Left lobe of liver (tissue), 2 donors: ENCODE results near the gene RNU1-1. TPM values are rescaled to one million over a fixed set of nuclear protein-coding genes. Genes with fewer than 3 reads are reported as not detected.
"Not testable (repeated sequence)": the region's sequence is repeated elsewhere in the genome, so short reads cannot be mapped to it uniquely, and the experiment has no call there.

Experiments used
- ATAC-seq: fragments of 200-7000 bp; cut with Tn5 transposase; one replicate; pipeline ENCODE4 v1.9.1; 2020; ENCODE audit warnings: mild to moderate bottlenecking, moderate library complexity
- DNase-seq: peaks from one replicate; pipeline ENCODE4 v3.0.0-alpha.2; 2020; ENCODE audit warnings: low spot score
- total RNA-seq: library from RNA; stranded (reverse); gene quantifications from one replicate; pipeline ENCODE4 v1.2.1, GENCODE V29; 2021
- donor health status: DM: no; HTN: no; CAD: no; lungs with moderate emphysema.
- donor health status: DM: no; HTN: yes; CAD: no.

The RNU1-1 gene
- total RNA-seq, 1 donor from 2014 or later: 1,159 TPM

DNA sequence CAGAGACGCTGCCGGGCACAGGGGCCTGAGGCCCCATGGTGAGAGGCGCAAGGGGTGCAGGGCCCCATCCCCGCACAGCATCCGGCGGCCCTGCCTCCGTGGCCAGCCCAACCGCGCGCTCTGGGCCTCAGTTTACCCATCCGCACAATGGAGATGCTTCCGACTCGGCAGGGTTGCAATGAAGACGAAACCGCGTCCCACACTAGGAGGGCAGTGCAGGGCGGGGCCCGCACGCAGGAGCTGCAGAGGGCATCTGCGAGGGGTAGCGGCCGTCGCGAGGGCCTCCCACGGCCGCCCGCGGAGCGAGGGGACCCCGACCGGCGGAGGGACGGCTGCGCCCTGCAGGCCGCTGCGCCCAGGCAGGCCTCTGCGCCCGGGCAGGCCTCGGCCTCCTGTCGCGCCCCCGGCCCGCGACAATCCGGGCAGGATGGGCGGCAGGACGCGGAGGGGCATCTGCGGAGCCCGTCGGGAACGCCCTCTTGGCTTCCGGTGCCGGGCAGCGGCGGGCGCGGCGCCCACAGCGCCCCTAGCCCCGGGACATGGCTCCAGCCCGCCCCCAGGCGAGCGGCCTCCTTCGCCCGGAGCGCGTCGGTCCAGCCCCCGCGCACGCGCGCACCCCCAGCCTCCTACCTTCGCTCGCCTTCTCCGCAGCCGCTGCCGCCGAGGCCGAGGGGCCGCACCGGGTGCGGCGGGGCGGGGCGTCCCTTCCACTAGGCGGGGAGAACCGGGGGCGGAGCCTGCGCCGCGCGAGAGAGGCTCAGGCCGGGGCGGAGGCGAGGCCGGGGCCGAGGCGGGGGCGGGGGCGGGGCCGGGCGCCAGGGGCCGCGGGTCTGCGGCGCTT, 15.3 kb downstream of the RNU1-1 start:
- ATAC-seq (peak; percentile 97), DNase-seq (peak; percentile 89)

DNA sequence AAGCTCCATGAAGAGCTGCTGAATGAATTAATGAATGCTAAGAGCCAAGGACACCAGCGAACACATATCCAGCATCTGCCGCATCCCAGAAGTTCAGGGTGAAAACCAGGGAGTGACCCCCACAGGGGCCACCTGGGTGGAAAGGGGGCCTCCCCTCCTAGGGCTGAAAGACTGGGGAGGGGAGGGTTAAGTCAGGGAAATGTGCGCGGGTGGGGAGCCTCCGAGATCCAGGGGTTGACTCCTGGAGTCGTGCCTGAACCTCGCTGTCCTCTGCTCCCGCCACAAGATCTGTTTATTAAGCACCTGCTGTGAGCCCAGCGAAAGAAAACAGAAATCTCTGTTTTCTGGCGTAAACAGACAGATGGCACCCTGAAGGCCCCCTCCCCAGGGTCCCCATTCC, 16.0 kb downstream of the RNU1-1 start:
- not testable (repeated sequence) for ATAC-seq, DNase-seq

DNA sequence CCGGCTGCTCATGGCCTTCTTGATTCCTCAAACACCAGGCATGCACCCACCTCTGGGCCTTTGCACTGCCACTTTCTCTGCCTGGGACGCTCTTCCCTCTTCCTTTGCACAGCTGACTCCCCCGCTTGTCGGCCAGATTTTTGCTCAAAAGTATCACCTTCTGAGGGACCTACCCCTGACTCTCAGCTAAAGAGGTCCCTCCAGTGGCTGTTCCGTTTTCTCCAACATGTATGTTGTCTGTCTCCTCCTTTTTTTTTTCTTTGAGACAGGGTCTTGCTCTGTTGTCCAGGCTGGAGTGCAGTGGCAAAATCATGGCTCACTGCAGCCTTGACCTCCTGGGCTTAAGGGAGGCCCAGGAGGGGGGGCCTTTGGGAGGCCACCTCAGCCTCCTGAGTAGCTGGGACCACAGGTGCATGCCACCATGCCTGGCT, 16.6 kb downstream of the RNU1-1 start:
- ATAC-seq, DNase-seq: not testable (repeated sequence)

DNA sequence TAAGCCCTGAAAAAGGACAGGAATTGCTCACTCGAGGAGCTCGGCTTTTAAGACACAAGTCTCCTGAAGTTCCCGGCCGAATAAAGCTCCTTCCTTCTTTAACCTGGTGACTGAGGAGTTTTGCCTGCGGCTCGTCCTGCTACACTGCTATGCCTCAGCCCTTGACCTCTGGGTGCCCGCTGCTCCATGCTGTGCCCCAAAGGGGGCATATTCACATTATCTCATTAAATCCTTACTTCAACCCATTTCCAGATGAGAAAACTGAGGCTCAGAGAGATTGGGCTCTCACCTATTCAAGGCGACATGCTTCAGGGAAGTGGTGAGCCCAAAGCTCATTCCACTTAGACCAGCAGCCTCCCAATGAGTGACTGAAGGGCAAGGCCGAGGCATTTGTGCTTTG, 20.4 kb downstream of the RNU1-1 start:
- DNase-seq: not testable (repeated sequence)

DNA sequence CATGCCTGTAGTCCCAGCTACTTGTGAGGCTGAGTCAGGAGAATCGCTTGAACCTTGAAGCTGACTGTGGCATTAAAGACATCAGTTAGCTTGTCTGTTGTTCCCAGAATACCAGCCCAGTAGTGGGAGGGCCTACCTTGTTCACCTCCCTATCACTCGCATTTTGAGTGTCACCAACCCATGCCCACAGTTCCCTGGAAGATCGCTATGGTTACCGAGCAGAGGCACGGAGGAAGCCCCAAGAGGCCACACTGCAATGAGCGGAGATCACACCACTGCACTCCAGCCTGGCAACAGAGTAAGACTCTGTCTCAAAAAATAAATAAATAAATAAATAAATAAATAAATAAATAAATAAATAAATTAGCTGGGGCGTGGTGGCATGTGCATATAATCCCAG, 21.1 kb downstream of the RNU1-1 start:
- DNase-seq, ATAC-seq: not testable (repeated sequence)

More for the DNA sequence above, 20.4 kb downstream of the RNU1-1 start:
- not testable (repeated sequence) for ATAC-seq

DNA sequence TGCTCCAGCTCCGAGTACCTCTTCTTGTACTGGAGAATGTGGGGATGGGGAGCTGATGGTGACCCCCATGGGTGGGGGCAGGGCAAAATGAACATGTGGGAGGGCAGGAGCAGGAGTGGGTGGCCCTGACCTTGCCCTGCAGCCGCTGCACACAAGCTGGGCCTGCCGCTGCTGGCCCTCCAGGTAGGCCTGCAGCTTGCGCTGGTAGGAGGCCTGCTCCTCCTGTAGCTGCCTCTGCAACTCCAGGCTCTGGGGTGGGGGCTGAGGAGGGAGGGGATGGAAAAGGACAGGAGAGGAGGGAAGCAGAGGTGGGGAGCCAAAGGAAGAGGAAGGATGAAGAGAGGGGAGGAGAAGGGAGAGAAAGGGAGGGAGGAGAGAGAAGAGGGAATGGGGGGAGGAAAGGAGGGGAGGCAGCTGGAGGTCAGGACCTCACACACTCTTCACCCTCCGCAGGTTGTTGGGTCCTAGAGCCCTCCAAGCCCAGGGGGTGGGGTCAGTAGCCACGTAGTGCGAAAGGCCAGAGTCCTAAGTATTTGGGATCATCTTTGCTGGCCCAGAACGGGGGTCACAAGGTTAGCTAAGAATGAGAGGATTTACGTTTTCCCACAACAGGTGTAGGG, 22.9 kb downstream of the RNU1-1 start:
- DNase-seq (no peak), ATAC-seq (no peak)

DNA sequence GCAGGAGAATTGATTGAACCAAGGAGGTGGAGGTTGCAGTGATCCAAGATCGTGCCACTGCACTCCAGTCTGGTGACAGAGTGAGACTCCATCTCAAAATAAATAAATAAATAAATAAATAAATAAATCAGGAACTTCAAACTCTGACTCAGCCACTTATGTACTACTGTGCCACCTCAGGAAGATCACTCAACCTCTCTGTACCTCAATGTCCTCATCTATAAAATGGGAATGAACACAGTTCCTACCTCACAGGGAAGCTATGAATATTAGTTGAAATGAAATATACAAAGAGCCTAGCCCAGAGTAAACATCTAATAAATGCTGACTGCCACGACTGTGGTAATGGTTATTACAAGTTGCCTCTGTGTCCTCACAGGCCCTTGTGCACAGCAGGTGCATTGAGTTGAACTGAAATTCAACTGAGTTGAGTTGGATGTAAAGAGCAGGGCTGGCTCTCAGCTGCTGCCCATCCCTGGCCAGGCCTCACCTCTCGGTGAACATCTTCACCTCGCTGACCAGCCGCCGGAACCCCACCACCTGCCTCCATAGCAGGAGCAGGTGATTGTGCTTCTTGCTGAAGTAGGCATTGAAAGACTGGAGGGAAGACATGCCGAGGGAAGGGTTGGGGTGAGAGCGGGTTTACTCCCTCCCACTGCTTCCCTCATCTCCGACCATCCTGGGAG, 24.7 kb downstream of the RNU1-1 start:
- not testable (repeated sequence) for ATAC-seq, DNase-seq

DNA sequence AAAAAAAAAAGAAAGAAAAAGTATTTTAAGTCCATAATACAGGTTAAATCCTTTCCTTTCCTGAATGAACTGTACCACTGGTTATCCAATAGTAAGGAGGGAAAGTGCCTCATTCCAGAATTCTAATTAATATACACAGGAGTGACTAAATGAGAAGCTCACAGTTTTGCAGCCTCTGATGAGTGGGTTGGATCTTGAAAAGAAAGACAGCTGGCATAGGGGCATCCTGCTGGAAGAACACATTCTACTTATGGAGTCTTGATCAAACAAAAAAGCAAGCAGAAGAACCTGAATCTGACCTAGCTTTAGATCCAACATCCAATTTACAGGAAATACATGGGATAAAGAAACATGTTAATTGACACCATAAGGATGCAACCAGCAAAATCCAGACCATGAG, 27.1 kb downstream of the RNU1-1 start:
- DNase-seq, ATAC-seq: not testable (repeated sequence)

DNA sequence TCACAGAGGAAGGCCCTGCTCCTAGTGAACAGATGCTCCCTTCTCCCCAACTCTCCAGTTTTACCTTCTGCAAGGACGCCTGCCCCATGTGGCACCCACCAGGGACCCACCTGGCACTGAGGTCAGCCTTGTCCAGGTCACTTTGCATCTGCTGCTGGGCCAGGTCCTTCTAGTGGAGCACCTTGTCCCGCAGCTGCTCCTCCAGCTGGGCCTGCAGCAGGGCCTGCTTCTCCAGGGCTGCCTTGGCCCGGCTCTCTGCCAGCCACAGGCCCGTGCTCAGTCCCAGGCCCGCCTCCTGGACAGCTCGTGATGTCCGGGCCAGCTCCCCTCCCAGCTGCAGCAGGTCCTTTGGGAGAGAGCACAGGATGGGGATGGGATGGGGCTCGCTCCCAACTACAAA, 27.8 kb downstream of the RNU1-1 start:
- not testable (repeated sequence) for DNase-seq, ATAC-seq

DNA sequence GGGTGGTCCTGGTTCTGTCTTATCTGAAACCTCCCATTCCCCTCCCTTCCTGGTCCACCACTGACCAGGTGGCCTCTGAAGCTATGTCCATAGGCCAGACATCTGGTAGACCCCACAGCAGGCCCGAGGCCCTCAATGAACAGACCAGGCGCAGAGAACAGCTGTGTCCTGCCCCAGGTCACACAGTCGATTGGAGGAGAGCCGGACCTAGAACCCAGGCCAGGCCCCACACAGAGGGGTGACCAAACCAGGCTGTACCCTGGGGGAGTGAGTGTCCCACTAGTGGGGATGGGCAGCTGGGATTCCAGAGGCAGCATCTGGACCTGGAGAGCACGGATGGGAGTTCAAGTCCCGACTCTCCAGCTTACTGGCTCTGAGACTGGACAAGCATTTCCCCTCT, 29.2 kb downstream of the RNU1-1 start:
- DNase-seq (no peak), ATAC-seq (no peak)

DNA sequence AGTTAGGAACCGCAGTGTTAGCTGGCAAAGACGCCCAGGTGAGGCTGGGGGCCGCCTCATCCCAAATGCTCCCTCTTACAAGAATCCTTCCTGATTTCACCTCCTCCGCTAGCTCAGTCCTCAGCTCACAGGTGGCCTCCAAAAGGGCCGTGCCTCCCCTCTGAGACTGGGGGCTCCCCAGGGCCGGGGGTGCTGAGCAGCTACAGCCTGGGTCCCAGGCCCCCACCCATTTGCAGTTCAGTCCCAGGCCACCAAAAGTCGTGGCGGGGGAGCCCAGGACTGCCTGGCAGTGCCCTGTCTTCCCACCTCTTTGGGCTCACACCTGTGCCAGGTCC, 29.6 kb downstream of the RNU1-1 start:
- DNase-seq: no peak

DNA sequence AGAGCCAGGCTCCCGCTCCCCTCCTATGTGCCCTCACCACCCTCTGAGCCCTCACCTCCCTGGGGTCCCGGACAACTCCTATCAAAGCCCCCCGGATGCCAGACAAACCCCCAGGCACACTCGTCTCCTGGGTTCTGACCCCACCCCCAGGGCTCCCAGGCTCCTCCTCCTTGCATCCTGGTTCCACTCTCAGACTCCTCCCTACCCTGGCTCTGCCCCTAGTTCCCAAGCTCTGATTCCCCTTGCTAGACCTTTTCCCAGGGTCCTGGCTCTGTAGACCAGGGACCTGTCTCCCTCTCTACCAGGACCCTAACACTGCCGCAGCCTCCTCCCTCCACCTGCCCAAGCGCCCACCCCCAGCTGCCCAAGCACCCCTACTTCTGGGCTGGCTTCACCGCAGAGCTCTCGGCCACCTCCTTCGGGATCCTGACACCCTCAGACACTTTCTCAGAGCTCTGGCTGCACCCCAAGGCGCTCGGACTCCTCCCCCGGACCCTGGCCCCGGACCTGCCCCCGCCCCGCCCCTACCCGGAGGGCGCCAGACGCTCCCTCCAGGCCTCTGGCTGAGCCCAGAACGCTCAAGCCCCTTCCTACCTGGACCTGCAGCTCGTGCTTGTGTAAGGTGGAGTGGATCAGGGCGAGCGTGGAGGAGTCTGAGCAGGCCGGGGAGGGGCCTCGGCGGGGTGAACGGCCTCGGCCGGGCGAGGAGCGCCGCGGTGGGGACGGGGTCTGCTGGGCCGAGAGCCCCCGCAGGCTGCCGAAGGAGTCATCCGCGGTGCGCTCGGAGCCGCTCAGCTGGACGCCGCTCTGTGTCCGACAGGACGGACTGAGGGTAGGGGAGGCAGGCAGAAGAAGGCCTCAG, 30.2 kb downstream of the RNU1-1 start:
- not testable (repeated sequence) for ATAC-seq, DNase-seq

More for the DNA sequence above, 29.6 kb downstream of the RNU1-1 start:
- ATAC-seq: no peak

DNA sequence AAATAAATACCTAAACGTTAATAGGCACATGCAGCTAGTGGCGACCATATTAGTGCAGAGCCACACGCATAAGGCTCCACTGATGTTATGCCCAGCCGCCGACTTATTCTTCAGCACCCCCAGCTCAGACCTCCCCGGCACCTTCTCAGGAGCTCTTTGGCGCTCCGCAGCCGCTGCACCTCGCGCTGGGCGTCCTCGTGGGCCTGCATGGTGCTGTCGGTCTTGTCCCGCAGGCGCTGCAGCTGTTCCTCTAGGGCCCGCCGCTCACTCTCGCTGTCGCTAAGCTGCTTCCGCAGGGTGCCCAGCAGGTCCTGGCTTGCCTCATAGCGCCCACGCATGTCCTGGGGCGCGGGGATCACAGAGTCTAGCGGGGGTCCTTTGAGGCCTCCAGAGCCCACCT, 30.9 kb downstream of the RNU1-1 start:
- ATAC-seq, DNase-seq: not testable (repeated sequence)

DNA sequence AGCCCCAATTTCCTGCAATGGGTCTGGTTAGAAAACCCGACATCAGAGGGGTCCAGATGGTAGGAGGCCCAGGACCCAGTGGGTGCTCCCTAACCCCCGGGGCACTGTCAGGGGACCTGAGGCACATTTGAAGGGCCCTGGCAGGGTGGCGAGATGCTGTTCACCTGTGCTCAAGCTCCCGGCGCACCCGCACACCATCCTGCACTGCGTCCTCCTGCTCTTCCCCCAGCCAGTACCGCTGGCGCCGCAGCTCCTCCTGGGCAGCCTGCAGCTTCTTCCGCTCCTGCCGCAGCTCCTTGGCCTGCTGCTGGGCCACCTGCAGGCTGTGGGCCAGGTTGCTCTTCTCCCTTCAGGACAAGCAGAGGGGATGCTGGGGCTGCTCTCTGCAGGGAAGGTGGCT, 36.0 kb downstream of the RNU1-1 start:
- ATAC-seq (no peak), DNase-seq (no peak)

DNA sequence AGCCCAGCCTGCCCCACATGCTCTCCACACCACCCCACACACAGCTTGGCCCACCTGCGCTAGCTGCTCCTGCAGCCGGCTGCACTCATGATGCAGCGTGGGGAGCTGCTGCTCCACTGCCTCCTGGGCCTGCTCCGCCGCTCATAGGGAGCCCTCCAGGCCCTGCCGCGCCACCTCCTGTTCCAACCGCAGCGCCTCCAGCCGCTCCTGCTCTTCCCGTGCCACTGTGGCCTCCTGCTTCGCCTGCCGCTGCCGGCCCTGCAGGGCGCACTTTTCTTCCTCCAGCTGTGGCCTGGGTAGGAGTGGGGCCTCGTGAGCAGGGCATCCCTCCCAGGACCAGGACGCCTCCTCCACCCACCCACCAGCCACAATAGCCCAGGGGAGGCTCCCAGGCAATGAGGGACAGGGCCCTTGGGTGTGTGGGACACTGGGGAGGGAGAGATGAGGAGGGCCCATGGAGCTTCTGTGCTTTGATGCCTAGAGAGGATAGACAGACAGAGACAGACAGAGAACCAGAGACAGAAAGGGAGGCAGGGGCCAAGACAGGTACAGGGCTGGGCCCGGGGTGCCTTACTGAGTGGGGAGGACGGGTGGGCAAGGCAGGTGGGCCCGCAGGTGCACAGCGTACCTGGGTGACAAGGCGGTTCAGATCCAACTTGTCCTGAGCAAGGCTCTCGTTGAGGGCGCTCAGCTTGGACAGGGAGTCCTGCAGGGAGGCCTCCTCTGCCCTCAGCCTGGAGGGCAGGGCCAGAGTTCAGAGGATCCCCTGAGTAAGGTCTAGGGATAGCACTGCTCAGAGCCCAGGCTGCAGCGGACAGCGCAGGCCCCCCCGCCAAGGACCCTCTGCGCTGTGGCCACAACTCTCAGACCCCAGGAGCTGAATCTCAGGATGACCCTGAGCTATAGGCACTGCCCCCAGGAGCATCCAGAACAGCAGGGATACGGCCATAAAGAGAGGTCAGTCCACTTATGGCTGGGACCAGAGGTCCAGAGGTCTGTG, 38.0 kb downstream of the RNU1-1 start:
- peak; percentile 34 for ATAC-seq
- not testable (repeated sequence) for DNase-seq

DNA sequence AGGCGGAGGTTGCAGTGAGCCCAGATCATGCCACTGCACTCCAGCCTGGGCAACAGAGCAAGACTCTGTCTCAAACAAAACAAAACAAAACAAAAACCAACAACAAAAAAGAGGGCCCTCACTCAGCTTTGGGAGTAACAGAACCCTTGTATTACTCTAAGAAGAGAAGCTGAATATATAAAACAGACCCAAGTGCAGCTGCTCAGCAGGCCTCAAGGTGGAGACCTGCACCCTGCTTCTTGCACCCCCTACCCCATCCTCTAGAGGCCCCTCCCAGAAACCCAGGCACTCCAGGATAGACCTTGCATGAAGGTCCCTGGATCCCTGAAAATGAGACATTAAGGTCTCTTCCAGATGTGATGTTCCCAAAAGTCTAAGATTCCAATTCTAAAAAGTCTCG, 39.2 kb downstream of the RNU1-1 start:
- DNase-seq, ATAC-seq: not testable (repeated sequence)

DNA sequence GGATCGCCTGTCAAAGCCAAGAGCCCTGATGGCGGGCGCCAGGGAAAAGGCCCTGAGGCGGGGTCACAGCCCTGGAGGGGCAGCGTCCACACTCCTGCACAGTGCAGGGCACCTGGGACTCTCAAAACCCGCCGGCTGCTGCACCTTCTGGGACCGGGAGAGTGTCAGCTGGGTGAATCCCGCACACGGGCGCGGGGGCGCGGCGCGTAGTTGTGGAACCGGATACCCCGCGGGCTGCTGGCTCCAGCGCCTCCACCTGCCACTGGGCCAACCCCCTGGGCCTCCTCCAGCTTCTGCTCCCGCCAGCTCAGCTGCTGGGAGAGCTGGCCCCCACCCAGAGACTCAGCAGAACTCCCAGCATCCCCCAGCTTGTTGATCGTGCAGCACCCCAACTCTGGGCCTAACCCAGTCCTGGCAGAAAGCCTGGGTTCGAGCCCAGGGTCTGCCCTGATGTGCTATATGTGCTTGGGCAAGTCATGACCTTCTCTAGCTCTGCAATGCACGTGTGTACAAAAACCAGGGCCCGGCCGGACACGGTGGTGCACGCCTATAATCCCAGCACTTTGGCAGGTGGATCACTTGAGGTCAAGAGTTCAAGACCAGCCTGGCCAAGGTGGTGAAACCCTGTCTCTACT, 39.8 kb downstream of the RNU1-1 start:
- DNase-seq: no peak

DNA sequence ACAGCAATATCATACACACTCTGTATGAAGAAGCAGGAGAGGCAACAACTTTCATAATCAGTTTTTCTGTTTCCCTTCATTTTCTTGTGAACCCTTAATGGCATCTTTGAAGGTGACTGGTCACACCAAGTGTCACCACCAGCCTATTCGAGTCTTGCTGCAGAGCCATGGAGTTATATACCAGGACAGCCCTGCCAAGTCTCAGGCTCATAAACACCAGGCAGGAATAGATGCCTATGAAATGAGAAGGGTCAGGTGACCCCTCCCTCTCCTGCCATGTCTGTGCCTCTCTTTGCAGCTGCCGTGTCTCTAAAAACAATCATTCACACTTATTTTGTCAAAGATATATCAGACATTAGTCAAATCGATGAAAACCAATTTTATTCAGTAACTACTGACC, 45.5 kb downstream of the RNU1-1 start:
- DNase-seq (no peak), ATAC-seq (no peak)

More for the DNA sequence above, 39.8 kb downstream of the RNU1-1 start:
- ATAC-seq: no peak
